Activated CD4-positive, alpha-beta T cell treated with anti-CD3 and anti-CD28 coated beads for 24 hours (primary cell): ENCODE results near the gene ZDHHC16.

Experiments used
- DNase-seq, 2 donors: peaks; one replicate each; pipeline ENCODE4 v3.0.0-alpha.2; 2020; ENCODE audit warnings: low read depth in 2 of 2

Gene ZDHHC16

DNA sequence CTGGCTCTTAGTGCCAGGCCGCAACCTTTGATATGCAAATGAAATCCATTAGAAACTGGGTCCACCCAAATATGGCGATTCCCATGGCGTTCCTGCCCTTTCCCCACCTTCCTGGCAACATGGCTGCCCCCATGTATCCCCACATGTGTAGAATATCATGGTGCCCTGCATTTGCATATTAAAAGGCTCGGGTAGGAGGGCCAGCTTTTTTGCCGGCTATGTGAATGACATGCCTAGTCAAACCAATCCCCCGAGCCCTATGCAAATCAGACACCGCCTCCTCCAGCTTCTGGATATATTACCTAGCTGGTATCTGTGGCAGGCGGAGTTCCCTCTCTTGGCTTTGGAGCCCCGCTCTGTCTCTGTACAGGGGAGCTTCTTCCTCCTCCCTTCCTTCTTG lies 34.0 kb downstream of the ZDHHC16 start:
- DNase-seq, result no peak

GRCh38 chr10:97481071-97481470 lies 35.1 kb downstream of the ZDHHC16 start:
- no peak for DNase-seq

DNA sequence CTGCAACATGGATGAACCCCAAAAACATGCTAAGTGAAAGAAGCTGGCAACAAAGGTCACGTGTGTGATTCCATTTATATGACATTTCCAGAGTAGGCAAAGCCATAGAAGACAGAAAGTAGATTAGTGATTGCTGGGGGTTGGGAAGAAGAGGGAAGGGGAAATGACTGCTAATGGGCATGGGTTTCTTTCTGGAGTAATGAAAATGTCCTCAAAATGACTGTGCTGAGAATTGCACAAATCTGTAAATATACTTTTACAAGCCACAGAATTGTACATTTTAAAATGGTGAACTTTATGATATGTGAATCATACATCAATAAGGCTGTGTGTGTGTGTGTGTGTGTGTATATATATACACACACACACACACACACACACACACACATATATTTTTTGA lies 36.4 kb downstream of the ZDHHC16 start:
- DNase-seq, result no peak

- DNase-seq, result no peak
Measured at GRCh38 chr10:97483506-97483905, 37.5 kb downstream of the ZDHHC16 start.

DNA sequence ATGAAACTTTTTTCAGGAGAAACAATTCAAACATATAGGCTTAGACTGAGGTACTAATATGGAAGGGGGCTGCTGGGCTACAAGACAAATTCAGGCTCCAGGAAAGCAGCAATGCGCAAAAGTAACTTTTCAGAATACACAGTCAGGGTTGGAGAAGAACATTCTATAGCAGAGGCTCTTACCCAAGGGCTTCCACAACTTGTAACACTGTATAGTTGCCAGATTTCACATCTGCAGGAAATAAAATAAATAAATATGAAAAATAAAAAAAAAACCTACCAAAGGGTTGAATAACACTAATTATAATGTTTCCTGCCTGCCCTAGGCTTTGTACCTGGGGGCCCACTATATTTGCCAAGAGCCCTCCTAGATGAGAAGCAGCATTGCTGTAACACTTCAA lies 37.9 kb downstream of the ZDHHC16 start:
- DNase-seq, result no peak

DNA sequence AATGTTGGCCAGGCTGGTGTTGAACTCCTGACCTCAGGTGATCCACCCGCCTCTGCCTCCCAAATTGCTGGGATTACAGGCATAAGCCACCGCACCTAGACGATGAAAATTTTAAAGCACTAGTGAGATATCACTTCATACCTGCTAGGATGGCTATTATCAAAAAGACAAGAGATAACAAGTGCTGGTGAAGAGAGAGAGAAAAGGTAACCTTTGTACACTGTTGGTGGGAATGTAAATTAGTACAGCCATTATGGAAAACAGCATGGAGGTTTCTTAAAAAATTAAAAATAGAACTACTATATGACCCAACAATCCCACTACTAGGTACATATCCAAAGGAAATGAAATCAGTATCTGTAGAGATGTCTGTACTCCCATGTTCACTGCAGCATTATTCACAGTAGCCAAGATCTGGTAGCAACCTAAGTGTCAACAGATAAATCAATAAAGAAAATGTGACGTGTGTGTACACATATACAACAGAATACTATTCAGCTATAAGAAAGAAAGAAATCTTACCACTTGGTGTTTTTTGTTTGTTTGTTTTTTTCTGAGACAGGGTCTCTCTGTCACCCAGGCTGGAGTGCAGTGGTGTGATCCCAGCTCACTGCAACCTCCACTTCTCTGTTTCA lies 39.8 kb downstream of the ZDHHC16 start:
- no peak for DNase-seq

DNA sequence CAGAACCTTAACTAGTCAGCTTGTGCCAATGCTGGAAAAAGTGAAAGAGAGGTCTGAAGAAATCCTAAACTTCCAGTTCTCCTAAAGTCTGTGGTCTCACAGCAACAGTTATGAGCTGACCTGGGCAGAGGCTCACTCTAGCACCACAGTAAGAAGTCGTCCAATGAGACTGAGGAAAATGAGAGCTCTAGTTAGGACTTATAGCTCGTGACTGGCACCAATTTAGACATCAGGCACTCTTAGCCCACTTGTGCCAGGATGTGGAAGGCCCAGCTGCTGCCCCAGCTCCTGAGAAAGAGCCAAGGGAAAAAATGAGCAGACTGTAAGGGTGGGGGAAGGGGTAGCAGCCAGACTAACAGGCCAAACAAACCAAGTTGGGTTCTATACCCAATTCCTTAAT lies 44.6 kb downstream of the ZDHHC16 start:
- no peak for DNase-seq

DNA sequence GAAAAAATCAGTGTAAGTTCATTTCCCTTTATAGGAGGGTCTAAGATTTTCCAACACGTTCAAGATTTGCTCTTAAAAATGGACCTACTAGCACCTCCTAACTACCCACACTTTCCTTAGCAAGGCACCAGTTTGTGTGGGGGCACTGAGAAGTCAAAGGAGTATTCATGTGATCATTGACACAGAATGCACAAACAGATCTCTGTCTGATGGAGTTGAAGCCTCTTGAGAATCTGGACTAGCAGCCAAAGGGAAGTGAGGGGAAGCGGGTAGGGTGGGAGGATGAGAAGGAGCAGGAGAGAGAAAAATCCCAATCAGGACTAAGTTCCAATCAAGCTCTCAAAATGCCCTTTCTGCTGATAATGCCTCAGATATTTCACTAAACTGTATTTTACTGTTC lies 48.2 kb downstream of the ZDHHC16 start:
- no peak for DNase-seq

GRCh38 chr10:97494863-97495506 lies 49.0 kb downstream of the ZDHHC16 start:
- no peak for DNase-seq

- DNase-seq, result peak; percentile 58 to 74
Measured at GRCh38 chr10:97497572-97498075, 51.6 kb downstream of the ZDHHC16 start.

- peak; percentile 99 to 100 for DNase-seq
Measured at GRCh38 chr10:97498076-97498840, 52.3 kb downstream of the ZDHHC16 start, which contains the start of gene MMS19. TSS of gene MMS19 (minus strand) at chr10:97498422. CDS start at chr10:97498384, 38 bp downstream.

GRCh38 chr10:97498841-97499560 lies 53.0 kb downstream of the ZDHHC16 start, which contains the start of gene UBTD1:
TSS of gene UBTD1 (plus strand) at chr10:97498924. CDS start at chr10:97499204, 280 bp downstream.
- DNase-seq, result peak; percentile 3 to 10

DNA sequence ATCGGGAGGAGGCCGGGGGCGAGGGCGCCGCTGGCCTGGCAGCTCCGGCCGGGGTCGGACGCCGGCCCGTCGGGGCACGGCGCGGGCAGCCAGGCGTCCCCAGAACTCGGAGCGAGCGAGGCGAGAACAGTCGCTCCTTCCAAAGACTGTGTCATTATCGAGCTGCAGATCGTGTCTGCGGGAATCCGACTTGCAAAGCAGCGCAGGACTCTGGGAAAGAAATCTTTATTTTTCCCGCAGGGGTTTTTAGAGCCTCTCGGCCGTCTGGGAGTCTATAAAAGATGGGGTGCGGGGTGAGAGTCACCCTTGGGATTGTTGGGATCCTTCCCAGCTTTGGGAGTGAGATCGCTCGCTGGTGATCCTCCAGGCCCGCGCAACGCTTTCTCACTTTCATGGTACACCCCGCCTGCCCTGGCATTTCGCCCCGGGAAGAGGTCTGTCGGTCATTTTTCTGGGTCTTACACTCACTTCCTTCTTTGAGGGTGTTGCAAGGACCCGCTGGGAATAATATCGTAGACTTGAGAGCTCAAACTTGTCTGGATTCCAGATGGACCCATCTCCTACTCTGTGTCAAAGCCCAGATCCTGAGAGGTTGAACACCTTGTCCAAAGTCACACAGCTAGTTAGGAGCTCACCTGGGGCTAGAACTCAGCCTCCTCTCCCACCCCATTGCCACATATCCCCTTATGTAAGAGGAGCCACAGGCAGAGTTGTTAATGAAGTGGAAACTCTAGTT lies 53.8 kb downstream of the ZDHHC16 start:
- no peak for DNase-seq

GRCh38 chr10:97500297-97500575 lies 54.3 kb downstream of the ZDHHC16 start:
- DNase-seq, result no peak

- DNase-seq, result no peak
Measured at GRCh38 chr10:97502916-97503315, 56.9 kb downstream of the ZDHHC16 start.

GRCh38 chr10:97503406-97503805 lies 57.4 kb downstream of the ZDHHC16 start:
- DNase-seq, result no peak

DNA sequence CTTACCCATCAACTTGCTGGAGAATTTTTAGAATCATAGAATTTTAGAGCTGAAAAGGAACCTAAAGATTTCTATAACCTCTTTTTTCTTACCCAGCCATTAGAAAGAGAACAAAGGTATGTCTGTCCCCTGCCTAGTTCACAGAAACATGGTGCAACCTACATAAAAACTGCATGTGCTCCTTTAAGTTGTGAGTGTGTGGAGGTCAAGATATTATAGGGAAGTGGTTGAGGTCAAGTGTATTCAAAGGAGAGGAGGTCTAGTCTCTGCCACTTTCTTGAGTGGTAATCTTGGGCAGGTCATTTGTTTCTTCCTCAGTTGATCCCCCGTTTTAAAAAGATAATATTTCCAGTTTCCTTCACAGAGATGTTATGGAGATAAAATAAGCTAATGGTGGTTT lies 59.2 kb downstream of the ZDHHC16 start:
- no peak for DNase-seq

DNA sequence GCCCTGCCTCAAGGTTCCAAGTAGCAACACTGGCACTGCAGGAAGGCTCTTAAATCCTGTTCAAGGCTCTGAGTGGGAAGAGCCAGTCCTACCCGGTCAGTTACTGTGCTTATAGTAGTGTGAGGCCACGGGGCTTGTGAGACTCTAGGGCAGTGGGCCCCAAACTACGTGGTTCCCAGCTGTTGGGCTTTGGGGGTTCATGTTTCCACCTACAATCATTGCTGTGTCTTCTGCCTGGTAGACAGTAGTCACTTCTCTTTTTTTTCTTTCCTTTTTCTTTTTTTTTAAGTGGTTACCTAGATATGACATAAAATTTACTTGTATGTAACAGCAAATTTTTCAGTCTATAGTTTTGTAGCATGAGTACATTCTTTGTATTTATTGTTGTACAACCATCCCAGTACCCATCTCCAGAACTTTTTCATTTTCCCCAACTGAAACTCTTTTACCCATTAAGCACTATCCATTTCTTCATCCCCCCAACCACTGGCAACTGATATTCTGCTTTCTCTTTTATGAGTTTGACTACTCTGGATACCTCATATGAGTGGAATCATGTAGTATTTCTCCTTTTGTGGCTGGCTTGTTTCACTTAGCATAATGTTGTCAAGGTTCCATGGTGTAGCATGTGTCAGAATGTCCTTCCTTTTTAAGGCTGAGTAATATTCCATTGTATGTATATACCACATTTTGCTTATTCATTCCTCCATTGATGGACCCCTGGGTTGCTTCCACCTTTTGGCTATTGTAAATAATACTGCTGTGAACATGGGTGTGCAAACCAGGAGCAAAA lies 60.4 kb downstream of the ZDHHC16 start:
- DNase-seq, result no peak
